HG03095 (cell line): ENCODE results near the gene SYNM.
A peak's percentile ranks its signal among the peaks of the same experiment; 100 is the strongest.

Source experiments
- ATAC-seq: cut with Tn5 transposase; IDR thresholded peaks from one replicate; pipeline ENCODE4 v1.9.1; 2021; ENCODE audit warnings: moderate library complexity; ENCODE audit not compliant: unreplicated experiment

SYNM gene

GRCh38 chr15:99135194-99135593 lies 30.3 kb downstream of the SYNM start:
- ATAC-seq = peak; percentile 87

GRCh38 chr15:99137111-99137546 lies 32.2 kb downstream of the SYNM start:
- ATAC-seq = no peak

GRCh38 chr15:99137877-99138276 lies 33.0 kb downstream of the SYNM start:
- ATAC-seq = no peak

GRCh38 chr15:99138491-99138982 lies 33.7 kb downstream of the SYNM start:
- no peak for ATAC-seq

- ATAC-seq = no peak
Measured at GRCh38 chr15:99139276-99139675, 34.4 kb downstream of the SYNM start.

GRCh38 chr15:99140590-99140989 lies 35.7 kb downstream of the SYNM start:
- no peak for ATAC-seq

- no peak for ATAC-seq
Measured at GRCh38 chr15:99141943-99142342, 37.1 kb downstream of the SYNM start.

GRCh38 chr15:99142562-99142961 lies 37.7 kb downstream of the SYNM start:
- no peak for ATAC-seq

GRCh38 chr15:99143242-99143641 lies 38.4 kb downstream of the SYNM start:
- ATAC-seq = no peak

- no peak for ATAC-seq
Measured at GRCh38 chr15:99143655-99144610, 39.1 kb downstream of the SYNM start.

- ATAC-seq = no peak
Measured at GRCh38 chr15:99145005-99145404, 40.1 kb downstream of the SYNM start.

- no peak for ATAC-seq
Measured at GRCh38 chr15:99145778-99146177, 40.9 kb downstream of the SYNM start.

GRCh38 chr15:99146661-99147060 lies 41.8 kb downstream of the SYNM start:
- ATAC-seq = no peak

GRCh38 chr15:99148851-99149276 lies 44.0 kb downstream of the SYNM start:
- ATAC-seq = no peak

GRCh38 chr15:99149366-99149765 lies 44.5 kb downstream of the SYNM start:
- ATAC-seq = no peak

GRCh38 chr15:99151156-99151555 lies 46.3 kb downstream of the SYNM start:
- ATAC-seq = no peak

- ATAC-seq = no peak
Measured at GRCh38 chr15:99153026-99153535, 48.2 kb downstream of the SYNM start.

GRCh38 chr15:99154271-99154670 lies 49.4 kb downstream of the SYNM start:
- no peak for ATAC-seq

- ATAC-seq = no peak
Measured at GRCh38 chr15:99155961-99156443, 51.1 kb downstream of the SYNM start.

GRCh38 chr15:99157456-99157855 lies 52.6 kb downstream of the SYNM start:
- no peak for ATAC-seq

- ATAC-seq = no peak
Measured at GRCh38 chr15:99158626-99159412, 53.9 kb downstream of the SYNM start.
